Measurements from ENCODE around the gene TBL1Y.
A peak's percentile ranks its signal among the peaks of the same experiment; 100 is the strongest.

The TBL1Y gene

DNA sequence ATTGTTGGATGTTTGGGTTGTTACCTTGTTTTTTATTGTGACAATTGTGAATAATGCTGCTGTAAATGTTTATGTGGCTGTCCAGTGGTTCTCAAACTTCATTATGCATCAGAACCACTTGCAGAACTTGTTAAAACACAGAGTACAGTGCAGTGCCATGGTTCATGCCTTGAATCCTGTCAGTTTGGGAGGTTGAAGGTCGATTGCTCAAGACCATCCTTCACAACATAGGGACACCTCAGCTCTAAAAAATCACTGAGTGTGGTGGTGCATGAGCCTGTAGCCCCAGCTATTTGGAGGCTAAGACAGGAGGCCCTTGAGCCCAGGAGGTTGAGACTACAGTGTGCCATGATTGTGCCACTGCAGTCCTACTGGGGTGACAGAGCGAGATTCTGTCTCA is 25.0 kb downstream of the TBL1Y start:
- TF ChIP-seq, protein P1, sequence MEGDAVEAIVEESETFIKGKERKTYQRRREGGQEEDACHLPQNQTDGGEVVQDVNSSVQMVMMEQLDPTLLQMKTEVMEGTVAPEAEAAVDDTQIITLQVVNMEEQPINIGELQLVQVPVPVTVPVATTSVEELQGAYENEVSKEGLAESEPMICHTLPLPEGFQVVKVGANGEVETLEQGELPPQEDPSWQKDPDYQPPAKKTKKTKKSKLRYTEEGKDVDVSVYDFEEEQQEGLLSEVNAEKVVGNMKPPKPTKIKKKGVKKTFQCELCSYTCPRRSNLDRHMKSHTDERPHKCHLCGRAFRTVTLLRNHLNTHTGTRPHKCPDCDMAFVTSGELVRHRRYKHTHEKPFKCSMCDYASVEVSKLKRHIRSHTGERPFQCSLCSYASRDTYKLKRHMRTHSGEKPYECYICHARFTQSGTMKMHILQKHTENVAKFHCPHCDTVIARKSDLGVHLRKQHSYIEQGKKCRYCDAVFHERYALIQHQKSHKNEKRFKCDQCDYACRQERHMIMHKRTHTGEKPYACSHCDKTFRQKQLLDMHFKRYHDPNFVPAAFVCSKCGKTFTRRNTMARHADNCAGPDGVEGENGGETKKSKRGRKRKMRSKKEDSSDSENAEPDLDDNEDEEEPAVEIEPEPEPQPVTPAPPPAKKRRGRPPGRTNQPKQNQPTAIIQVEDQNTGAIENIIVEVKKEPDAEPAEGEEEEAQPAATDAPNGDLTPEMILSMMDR (IDR thresholded peaks at IDR 0.05; ENCODE audit: control extremely low read depth, extremely low read depth, low read depth, missing control alignments), result no peak
- ChIA-PET POLR2A (no interaction called here), CTCF (no interaction called here)
- DNase-seq (ENCODE audit: extremely low spot score), result no peak

DNA sequence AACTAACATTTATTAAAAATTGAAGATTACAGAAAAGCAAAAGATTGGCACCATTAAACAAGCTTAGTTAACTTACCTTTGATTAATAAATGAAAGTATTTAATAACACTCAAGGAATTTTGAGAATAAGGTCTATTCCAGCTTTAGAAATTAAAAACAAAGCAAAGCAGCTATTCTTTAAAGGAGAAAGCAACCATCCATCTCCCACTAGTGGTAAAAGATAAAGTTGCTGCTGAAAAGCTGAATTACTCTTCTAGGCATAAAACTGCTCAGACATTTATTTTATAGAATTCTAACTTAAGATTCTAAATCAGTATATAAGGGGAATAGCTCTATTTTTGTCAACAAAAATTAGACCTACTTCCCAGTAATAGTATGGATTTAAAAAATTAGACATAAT is 37.2 kb downstream of the TBL1Y start:
- DNase-seq (ENCODE audit: extremely low spot score), result no peak
- CTCF ChIA-PET, result interaction anchor here (1.4 kb wide), 1 partner anchor 14 kb away, joined by 5 read pairs; no protein-coding TSS in a partner anchor
- TF ChIP-seq, protein P1 (IDR thresholded peaks at IDR 0.05; ENCODE audit: control extremely low read depth, extremely low read depth, low read depth, missing control alignments), result no peak
- POLR2A ChIA-PET, result no interaction called here

- POLR2A ChIA-PET, result no interaction called here
- CTCF ChIA-PET, result no interaction called here
- DNase-seq (ENCODE audit: extremely low spot score), result no peak
- TF ChIP-seq, protein P1 (IDR thresholded peaks at IDR 0.05; ENCODE audit: control extremely low read depth, extremely low read depth, low read depth, missing control alignments), result no peak
These were observed 37.9 kb downstream of the TBL1Y start for GRCh38 chrY:6948378-6948777.

- TF ChIP-seq, protein P1 (IDR thresholded peaks at IDR 0.05; ENCODE audit: control extremely low read depth, extremely low read depth, low read depth, missing control alignments), result no peak
- CTCF ChIA-PET, result no interaction called here
- POLR2A ChIA-PET, result no interaction called here
- no peak for DNase-seq (ENCODE audit: extremely low spot score)
These were observed 39.5 kb downstream of the TBL1Y start for GRCh38 chrY:6949947-6950346.

DNA sequence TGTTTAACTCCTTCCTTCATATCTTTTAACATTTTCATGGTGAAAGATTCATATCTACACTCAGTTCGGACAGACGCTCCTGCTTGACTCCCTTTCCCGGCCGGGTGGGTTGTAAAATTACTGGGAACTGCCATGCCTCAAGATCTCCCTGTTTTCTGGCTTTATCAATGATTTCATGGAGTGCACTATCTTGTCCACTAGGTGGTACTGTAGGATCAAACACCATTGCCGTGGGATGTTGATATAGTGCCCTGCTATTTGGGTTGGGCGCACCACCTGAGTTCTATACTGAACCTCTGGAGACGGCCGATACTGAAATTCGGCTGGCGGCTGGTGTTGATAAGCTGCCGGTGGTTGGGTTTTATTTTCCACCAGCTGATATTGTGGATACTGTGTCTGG is 54.2 kb downstream of the TBL1Y start:
- ChIA-PET POLR2A (no interaction called here), CTCF (interaction anchor here (0.7 to 2.3 kb wide), 5 partner anchors 9 to 134 kb away, joined by 3 to 6 read pairs (median 4); no protein-coding TSS in a partner anchor)
- DNase-seq (ENCODE audit: extremely low spot score), result peak; percentile 3
- TF ChIP-seq, protein P1 (IDR thresholded peaks at IDR 0.05; ENCODE audit: control extremely low read depth, extremely low read depth, low read depth, missing control alignments), result peak; percentile 38

GRCh38 chrY:6966521-6966920 is 56.0 kb downstream of the TBL1Y start:
- TF ChIP-seq, protein P1 (IDR thresholded peaks at IDR 0.05; ENCODE audit: control extremely low read depth, extremely low read depth, low read depth, missing control alignments), result no peak
- DNase-seq (ENCODE audit: extremely low spot score), result no peak
- POLR2A ChIA-PET, result no interaction called here
- CTCF ChIA-PET, result interaction anchor here (0.9 to 2.3 kb wide), 3 partner anchors 118 to 121 kb away, joined by 4 to 9 read pairs (median 6); no protein-coding TSS in a partner anchor

GRCh38 chrY:6967736-6968135 is 57.2 kb downstream of the TBL1Y start:
- TF ChIP-seq, protein P1 (IDR thresholded peaks at IDR 0.05; ENCODE audit: control extremely low read depth, extremely low read depth, low read depth, missing control alignments), result no peak
- no peak for DNase-seq (ENCODE audit: extremely low spot score)
- ChIA-PET POLR2A (no interaction called here), CTCF (interaction anchor here (0.9 to 2.2 kb wide), 2 partner anchors 117 to 118 kb away, joined by 3 to 9 read pairs; no protein-coding TSS in a partner anchor)
